ENCODE results near the gene PLXNC1. TPM values are rescaled to one million over a fixed set of nuclear protein-coding genes. Genes with fewer than 3 reads are reported as not detected.

The PLXNC1 gene
- total and polyA plus RNA-seq, 2 experiments from 2014 or later, result 2.9 to 4.1 TPM

DNA sequence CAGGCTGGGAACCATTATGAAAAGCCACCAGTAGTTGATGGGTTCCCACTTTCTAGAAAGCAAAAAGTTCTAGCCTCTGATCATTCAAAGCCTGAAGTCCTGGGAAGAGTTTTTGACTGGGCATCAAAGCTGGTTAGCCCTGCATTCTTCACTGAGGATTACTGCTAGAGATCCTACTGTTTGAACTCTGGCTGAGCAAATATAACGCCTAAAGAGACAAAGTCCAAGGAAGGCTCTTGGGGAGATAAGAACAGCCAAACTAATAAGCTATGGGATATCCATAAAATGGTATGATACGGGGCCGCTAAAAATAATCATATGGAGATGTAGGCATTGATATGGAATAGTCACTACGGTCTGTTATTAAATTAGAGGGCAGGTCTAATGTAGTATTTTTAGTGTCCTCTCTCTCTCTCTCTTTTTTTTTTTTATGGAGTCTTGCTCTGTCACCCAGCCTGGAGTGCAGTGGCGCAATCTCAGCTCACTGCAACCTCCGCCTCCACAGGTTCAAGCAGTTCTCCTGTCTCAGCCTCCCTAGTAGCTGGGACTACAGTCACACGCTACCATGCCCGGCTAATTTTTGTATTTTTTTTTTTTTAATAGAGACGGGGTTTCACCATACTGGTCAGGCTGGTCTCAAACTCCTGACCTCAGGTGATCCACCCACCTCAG lies 35.5 kb downstream of the PLXNC1 start:
- Histone ChIP-seq H3K27ac (no peak overlapping the region), H3K4me3 (no peak overlapping the region)

DNA sequence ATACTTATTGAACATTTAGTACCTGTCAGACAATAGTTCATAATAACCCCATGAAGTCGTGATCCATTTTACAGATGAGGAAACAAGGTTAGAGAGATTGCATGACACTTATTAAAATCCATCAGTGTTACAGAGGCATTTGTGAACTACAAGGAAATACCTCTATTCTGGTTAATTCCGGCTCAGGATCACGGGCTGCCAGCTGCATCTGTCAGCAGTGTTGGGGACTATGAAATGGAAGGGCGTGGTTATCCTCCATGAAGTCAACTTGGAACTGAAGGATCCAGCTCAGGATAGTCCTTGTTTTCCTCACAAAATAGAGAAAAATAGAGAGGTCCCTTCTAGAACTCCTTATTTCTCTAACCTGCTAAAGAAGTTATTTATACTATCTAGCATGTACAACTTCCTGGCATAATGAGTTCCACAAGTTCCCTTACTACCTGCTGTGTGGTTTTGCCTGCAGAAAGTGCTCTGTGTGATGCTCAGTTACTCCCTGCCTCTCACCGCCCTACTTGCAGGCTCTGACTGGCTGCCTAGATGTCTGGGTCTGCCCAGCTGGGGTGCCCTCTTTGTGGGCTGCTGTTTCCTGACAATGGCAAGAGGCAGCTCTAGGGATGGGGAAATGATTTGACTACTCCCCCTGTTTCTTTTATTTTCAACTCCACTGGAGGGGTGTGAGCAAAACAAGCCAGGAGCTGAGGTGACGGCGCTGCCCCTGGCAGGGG lies 36.8 kb downstream of the PLXNC1 start:
- Histone ChIP-seq H3K4me3 (no peak overlapping the region), H3K27me3 (no peaks in the 10 kb centered on the region), H3K27ac (no peak overlapping the region), H3K36me3 (no peaks in the 10 kb centered on the region), H3K9me3 (ENCODE audit: low read depth) (no peaks in the 10 kb centered on the region), H3K4me1 (ENCODE audit: low read depth) (no peaks in the 10 kb centered on the region)
- no peak for DNase-seq (ENCODE audit: low read depth in 1 of 2, low spot score in 1 of 2)
- TF ChIP-seq, protein P1, sequence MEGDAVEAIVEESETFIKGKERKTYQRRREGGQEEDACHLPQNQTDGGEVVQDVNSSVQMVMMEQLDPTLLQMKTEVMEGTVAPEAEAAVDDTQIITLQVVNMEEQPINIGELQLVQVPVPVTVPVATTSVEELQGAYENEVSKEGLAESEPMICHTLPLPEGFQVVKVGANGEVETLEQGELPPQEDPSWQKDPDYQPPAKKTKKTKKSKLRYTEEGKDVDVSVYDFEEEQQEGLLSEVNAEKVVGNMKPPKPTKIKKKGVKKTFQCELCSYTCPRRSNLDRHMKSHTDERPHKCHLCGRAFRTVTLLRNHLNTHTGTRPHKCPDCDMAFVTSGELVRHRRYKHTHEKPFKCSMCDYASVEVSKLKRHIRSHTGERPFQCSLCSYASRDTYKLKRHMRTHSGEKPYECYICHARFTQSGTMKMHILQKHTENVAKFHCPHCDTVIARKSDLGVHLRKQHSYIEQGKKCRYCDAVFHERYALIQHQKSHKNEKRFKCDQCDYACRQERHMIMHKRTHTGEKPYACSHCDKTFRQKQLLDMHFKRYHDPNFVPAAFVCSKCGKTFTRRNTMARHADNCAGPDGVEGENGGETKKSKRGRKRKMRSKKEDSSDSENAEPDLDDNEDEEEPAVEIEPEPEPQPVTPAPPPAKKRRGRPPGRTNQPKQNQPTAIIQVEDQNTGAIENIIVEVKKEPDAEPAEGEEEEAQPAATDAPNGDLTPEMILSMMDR (IDR thresholded peaks at IDR 0.05; ENCODE audit: low read depth, low read length), result no peak

More for the DNA sequence above, 35.5 kb downstream of the PLXNC1 start:
- H3K4me1 ChIP-seq (ENCODE audit: low read depth), result no peaks in the 10 kb centered on the region
- no peaks in the 10 kb centered on the region for H3K36me3 ChIP-seq
- TF ChIP-seq, protein P1 (IDR thresholded peaks at IDR 0.05; ENCODE audit: low read depth, low read length), result no peak
- no peak for DNase-seq (ENCODE audit: low read depth in 1 of 2, low spot score in 1 of 2)
- no peaks in the 10 kb centered on the region for H3K27me3 ChIP-seq
- no peaks in the 10 kb centered on the region for H3K9me3 ChIP-seq (ENCODE audit: low read depth)

DNA sequence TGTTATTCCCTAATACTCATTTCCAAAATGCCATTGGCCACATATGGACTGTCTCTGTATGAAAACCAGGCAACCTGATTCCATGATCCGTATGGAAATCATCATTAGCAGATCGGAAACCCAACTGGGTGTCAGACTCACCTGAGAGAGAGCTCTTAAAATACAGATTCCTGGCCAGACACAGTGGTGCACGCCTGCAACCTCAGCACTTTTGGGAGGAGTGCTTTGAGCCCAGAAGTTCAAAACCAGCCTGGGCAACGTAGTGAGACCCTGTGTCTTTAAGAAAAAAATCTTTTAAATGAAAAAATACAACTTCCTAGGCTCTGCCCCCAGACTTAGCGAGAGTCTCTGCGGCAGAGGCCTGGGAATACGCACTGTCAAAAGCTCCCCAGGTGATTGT lies 37.4 kb downstream of the PLXNC1 start:
- H3K4me1 ChIP-seq (ENCODE audit: low read depth), result no peaks in the 10 kb centered on the region
- no peaks in the 10 kb centered on the region for H3K27me3 ChIP-seq
- no peak overlapping the region for H3K4me3 ChIP-seq
- TF ChIP-seq, protein P1 (IDR thresholded peaks at IDR 0.05; ENCODE audit: low read depth, low read length), result no peak
- no peak overlapping the region for H3K27ac ChIP-seq
- no peaks in the 10 kb centered on the region for H3K9me3 ChIP-seq (ENCODE audit: low read depth)
- no peaks in the 10 kb centered on the region for H3K36me3 ChIP-seq
- no peak for DNase-seq (ENCODE audit: low read depth in 1 of 2, low spot score in 1 of 2)

DNA sequence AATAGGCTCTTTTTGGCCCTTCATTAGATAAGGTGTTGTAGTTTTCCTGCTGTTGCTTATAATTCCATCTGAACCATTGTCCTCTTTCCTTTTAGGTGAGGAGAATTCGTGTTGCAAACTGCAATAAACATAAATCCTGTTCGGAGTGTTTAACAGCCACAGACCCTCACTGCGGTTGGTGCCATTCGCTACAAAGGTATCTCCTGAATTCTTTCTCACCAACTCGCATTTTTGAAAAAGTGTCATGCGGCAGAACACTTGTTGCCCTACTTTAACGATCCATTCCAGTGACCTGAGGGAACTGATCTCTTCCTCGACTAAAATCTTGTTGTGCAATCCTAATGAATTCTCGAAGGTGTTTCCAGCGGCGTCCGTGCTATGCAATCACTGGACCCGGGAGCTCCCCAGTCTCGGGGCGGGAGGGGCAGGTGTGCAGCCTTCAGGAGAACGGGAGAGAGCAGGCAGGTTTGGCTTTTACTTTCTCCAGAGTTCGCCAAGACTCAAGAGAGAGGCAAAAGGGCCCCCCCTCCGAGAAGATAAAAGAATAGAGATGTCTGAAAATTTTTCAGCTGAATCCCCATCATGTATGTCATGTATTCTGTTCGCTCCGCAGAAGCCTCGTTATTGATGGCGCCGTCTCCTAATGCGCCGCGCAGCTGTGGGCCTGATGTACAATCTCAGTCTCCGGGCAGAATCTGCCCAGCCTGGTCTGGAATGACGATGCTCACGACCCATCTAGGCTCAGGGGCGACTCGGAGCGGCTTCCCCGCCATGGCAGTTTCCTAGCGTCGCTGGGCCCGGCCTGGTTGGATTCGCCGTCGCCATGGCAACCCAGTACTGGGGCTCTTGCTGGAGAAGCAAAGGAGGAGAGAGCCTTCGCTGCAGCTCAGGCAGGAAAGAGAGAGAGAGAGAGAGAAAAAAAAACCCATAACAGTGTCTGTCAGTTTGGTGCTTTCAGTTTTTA lies 38.2 kb downstream of the PLXNC1 start:
- no peak overlapping the region for H3K4me3 ChIP-seq
- no peaks in the 10 kb centered on the region for H3K36me3 ChIP-seq
- H3K27ac ChIP-seq, result no peak overlapping the region
- peak; percentile 78 to 79 for DNase-seq (ENCODE audit: low read depth in 1 of 2, low spot score in 1 of 2)
- H3K4me1 ChIP-seq (ENCODE audit: low read depth), result no peaks in the 10 kb centered on the region
- TF ChIP-seq, protein P1 (IDR thresholded peaks at IDR 0.05; ENCODE audit: low read depth, low read length), result no peak
- no peaks in the 10 kb centered on the region for H3K9me3 ChIP-seq (ENCODE audit: low read depth)
- H3K27me3 ChIP-seq, result no peaks in the 10 kb centered on the region

DNA sequence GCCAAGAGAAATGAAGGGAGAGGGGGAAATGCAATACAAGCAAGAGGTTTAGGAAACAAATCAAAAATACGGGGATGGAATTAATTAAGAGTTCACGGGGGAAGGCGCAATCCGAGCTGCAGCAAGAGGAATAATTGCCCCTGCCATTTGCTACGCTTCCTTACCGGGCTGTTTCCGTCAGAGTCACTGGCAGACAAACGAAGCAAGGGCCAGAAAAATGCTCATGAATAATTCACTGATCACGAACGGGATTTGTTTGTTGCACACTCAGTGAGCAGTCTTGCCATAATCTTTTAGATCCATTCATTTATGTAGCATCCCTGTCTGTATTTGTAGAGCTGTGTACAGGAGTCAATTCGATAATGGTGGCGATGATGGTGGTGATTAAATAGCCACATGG lies 39.0 kb downstream of the PLXNC1 start:
- H3K4me3 ChIP-seq, result no peak overlapping the region
- TF ChIP-seq, protein P1 (IDR thresholded peaks at IDR 0.05; ENCODE audit: low read depth, low read length), result no peak
- no peak for DNase-seq (ENCODE audit: low read depth in 1 of 2, low spot score in 1 of 2)
- no peaks in the 10 kb centered on the region for H3K9me3 ChIP-seq (ENCODE audit: low read depth)
- no peaks in the 10 kb centered on the region for H3K4me1 ChIP-seq (ENCODE audit: low read depth)
- H3K36me3 ChIP-seq, result no peaks in the 10 kb centered on the region
- no peak overlapping the region for H3K27ac ChIP-seq
- no peaks in the 10 kb centered on the region for H3K27me3 ChIP-seq

Measured in cardiac muscle cell (in vitro differentiated cells and primary cell).